ENCODE results near the gene CCL14.
"Not testable (repeated sequence)": the region's sequence is repeated elsewhere in the genome, so short reads cannot be mapped to it uniquely, and the experiment has no call there.

Gene CCL14

DNA sequence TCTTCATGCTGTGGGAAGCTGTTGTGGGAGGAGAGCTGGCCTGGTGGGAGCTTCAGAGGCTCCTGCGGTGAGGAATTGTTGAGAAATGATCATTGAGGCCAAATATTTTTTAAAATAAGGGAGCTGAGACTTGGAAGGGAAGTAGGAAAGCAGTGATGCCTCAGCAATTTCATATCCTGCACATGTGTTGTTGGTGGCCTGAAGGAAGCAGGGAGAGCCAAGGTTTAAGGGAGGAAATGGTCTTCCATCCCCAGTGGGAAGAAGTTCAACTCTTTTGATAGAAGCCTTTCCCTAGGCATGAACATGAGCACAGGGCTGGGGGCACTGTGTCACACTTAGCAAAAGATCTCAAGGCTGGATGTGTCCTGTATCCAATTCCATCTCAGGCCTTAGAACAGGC is at the start of gene CCL14:
CCL14 (minus strand) TSS at position 87 of the 400 bp plus-strand sequence; CDS start at position 7, 80 bp downstream.
- no peak for DNase-seq (ENCODE audit: low read depth in 2 of 2)

DNA sequence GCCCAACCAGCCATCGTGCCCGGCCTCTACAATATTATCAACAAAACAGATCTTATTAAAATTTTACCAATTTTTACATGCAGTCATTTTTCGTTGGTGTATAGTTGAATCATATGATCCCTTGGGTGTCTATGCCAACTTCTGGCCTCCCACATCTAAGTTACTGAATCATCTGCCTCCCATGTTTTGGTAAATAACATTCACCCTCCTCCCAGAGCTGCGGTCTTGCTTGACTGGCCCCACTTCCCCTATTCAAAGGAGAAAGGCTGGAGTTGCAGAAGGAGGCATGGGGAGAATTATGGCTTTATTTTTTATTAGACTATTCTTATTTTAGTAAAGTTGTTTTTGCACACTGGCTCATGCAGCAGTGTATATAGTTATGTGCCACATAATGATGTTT is 49.7 kb upstream of the CCL14 start:
- DNase-seq (ENCODE audit: low read depth in 2 of 2): no peak

GRCh38 chr17:36034127-36034526 is 47.6 kb upstream of the CCL14 start:
- DNase-seq (ENCODE audit: low read depth in 2 of 2): no peak

DNA sequence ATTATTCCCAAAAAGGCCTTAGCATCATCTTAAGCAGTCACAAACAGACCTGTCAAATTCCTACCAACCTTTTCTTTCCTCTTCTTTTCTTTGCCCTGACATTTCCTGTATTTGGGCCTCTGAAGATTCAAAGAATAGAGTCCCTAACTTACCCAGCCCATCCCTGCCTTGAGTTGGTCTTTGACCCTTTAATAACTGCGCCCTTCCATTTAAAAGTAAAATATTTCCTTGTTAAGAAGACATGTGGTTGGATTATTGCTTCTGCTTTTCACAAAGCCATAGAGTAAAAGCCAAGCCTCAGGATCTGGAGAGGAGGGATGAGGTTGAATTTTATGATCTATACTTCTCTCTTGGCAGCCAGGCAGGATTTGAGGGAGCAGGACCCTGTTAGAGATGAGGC is 44.4 kb upstream of the CCL14 start:
- DNase-seq (ENCODE audit: low read depth in 2 of 2): no peak

DNA sequence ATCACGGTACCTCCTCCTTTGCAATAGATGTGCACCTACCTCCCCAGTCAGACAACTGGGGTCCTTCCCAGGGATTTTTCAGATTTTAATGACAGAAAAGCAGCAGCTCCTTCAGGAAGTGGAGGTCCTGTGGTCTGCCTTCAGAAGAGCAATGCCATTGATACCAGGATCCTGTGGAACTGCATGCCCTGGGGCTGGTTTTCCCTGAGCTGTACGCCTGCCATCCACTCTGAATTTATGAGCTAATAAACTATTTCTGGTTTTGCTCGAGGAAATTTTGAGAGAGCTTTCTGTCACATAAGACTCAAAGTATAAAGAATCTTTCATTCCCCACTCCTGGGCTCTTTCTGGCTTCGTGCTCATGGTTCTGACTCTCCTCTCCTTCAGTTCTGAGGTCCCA is 41.2 kb upstream of the CCL14 start:
- no peak for DNase-seq (ENCODE audit: low read depth in 2 of 2)

- DNase-seq (ENCODE audit: low read depth in 2 of 2): no peak
These were observed 37.8 kb upstream of the CCL14 start for GRCh38 chr17:36024106-36024869.

DNA sequence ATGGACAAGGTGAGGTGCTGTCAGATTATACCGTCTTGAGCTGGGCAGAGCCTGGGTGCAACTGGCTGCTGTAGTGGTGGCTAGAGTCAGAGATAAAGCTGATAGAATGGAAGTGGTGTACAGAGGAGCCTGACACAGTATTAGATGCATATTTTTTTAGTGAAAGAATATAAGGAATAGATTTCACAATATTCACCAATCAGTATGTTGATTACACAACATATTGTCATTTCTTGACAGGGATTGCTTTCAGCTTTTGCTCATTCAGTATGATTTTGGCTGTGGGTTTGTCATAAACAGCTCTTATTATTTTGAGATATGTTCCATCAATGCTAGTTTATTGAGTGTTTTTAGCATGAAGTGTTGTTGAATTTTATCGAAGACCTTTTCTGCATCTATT is 32.9 kb upstream of the CCL14 start:
- DNase-seq (ENCODE audit: low read depth in 2 of 2): no peak

- no peak for DNase-seq (ENCODE audit: low read depth in 2 of 2)
These were observed 31.3 kb upstream of the CCL14 start, which contains the start of gene CCL23 for GRCh38 chr17:36017799-36018198. CCL23 (minus strand) TSS chr17:36017972; CDS start chr17:36017897, 75 bp downstream.

- no peak for DNase-seq (ENCODE audit: low read depth in 2 of 2)
These were observed 30.0 kb upstream of the CCL14 start for GRCh38 chr17:36016555-36016954.

GRCh38 chr17:36015895-36016294 is 29.4 kb upstream of the CCL14 start:
- not testable (repeated sequence) for DNase-seq (ENCODE audit: low read depth in 2 of 2)

DNA sequence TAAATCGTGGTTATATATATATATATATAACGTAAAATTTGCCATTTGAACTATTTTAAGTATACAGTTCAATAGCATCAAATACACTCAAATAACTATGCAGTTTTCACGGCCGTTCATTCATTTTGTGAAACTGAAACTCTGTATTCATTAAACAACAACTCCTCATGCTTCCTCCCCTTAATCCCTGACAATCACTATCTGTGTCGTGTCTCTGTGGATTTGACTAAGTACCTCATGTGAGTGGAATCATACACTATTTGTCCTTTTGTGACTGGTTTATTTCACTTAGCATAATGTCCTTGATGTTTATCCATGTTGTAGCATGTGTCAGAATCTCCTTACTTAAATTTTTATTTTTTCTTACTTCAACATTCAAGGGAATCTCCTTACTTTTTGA is 28.4 kb upstream of the CCL14 start:
- no peak for DNase-seq (ENCODE audit: low read depth in 2 of 2)

DNA sequence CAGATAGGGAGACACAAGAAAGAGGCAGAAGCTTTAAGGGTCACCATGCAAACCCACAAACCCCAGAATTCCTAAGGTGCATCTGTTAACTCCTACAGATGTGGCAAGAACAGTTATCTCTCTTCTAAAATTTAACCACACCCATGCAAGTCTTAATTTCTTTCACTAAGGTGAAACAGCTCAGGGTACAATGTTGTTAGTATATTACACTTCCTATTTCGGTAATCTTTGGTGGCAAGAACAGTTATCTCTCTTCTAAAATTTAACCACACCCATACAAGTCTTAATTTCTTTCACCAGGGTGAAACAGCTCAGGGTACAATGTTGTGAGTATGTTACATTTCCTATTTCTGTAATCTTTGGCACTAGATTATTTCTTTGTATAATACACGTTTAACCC is 24.7 kb upstream of the CCL14 start:
- no peak for DNase-seq (ENCODE audit: low read depth in 2 of 2)

- no peak for DNase-seq (ENCODE audit: low read depth in 2 of 2)
These were observed 22.6 kb upstream of the CCL14 start for GRCh38 chr17:36008998-36009665.

GRCh38 chr17:36004594-36005108 is 18.1 kb upstream of the CCL14 start:
- no peak for DNase-seq (ENCODE audit: low read depth in 2 of 2)

- DNase-seq (ENCODE audit: low read depth in 2 of 2): no peak
These were observed 16.1 kb upstream of the CCL14 start for GRCh38 chr17:36002631-36003030.

GRCh38 chr17:36001862-36002603 is 15.5 kb upstream of the CCL14 start:
- no peak for DNase-seq (ENCODE audit: low read depth in 2 of 2)

DNA sequence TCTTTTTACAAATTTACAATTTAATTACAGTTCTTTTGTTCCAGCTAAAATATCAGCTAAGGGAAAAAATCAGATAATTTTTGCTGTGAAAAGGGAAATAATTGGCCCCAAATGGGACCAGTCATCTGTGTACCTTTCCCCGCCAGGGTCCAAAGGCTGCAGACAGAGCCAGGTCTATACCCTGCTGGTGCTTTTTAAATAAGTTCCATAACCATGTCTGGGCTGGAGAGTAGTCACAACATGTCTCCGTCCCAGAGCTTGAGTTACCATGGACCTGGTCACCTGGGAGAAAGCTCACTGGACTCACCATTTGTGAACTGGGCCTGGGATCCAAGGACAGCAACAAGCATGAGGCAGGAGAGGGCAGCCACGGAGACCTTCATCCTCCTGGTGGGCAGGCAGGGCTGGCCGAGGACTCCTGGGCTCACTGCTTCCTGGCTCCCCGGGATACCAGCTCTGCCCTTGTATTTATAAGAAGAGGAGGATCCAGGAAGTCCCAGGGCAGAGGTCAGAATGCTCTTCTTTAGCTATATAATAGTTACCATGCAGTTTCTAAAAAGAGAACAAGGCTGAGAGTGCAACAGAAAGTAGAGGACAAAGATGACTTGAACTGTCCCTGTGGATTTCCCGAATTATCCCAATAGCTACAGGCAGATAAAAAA is 14.7 kb upstream of the CCL14 start, which contains the start of gene CCL15:
CCL15 (minus strand) TSS at position 444 of the 662 bp plus-strand sequence; CDS start at position 383, 61 bp downstream.
- no peak for DNase-seq (ENCODE audit: low read depth in 2 of 2)

DNA sequence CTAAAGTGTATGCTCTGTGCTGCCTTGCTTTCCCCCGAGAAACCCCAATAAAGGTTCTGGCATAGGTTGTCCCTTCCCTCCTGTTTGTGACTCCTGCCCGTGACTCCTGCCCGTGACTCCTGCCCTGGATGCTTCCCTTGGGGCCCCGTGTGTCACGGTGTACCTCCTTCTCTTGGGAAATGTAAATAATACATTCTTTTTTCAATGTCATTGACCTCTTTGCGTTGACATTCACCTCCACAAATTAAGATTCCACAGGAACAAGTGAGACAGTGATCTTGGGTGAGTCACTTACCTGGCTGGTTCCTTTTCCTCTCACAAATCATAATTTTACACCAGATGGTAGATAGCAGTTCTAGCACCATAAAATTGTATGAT is 14.2 kb upstream of the CCL14 start:
- no peak for DNase-seq (ENCODE audit: low read depth in 2 of 2)

GRCh38 chr17:35998756-35999155 is 12.2 kb upstream of the CCL14 start:
- no peak for DNase-seq (ENCODE audit: low read depth in 2 of 2)

GRCh38 chr17:35998018-35998545 is 11.6 kb upstream of the CCL14 start:
- DNase-seq (ENCODE audit: low read depth in 2 of 2): no peak

DNA sequence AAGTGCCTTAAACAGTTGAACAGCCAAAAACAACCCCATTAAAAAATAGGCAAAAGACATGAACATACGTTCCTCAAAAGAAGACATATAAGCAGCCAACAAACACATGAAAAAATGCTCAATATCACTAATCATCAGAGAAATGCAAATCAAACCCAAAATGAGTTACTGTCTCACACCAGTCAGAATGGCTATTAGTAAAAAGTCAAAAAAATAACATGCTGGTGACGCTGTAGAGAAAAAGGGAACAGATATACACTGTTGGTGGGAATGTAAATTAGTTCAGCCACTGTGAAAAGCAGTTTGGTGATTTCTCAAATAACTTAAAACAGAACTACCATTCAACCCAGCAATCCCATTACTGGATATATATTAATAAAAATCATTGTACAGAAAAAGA is 8.8 kb upstream of the CCL14 start:
- DNase-seq (ENCODE audit: low read depth in 2 of 2): not testable (repeated sequence)
